IMR-90 (cell line): ENCODE measurements around the gene TNFRSF1B.

Source experiments
- CEBPB ChIP-seq: IDR thresholded peaks from 2 replicates; pipeline ENCODE4 v1.6.1; 2012; ENCODE audit warnings: low read depth, low read length, improper control_type of control experiment
- POLR2A ChIP-seq: IDR thresholded peaks from 2 replicates; pipeline ENCODE4 v1.6.1; 2012; ENCODE audit warnings: mild to moderate bottlenecking, low read depth, low read length
- RAD21 ChIP-seq: IDR thresholded peaks from 2 replicates; pipeline ENCODE4 v1.6.1; 2012; ENCODE audit warnings: low read length, improper control_type of control experiment
- TF ChIP-seq, protein P1 (sequence below): conservative IDR thresholded peaks from 2 replicates; pipeline ENCODE4 v1.5.1; 2012; ENCODE audit warnings: mild to moderate bottlenecking, low read depth, low read length, improper control_type of control experiment

- TF ChIP-seq POLR2A (no peak), CEBPB (no peak), RAD21 (no peak)
- TF ChIP-seq, protein P1, sequence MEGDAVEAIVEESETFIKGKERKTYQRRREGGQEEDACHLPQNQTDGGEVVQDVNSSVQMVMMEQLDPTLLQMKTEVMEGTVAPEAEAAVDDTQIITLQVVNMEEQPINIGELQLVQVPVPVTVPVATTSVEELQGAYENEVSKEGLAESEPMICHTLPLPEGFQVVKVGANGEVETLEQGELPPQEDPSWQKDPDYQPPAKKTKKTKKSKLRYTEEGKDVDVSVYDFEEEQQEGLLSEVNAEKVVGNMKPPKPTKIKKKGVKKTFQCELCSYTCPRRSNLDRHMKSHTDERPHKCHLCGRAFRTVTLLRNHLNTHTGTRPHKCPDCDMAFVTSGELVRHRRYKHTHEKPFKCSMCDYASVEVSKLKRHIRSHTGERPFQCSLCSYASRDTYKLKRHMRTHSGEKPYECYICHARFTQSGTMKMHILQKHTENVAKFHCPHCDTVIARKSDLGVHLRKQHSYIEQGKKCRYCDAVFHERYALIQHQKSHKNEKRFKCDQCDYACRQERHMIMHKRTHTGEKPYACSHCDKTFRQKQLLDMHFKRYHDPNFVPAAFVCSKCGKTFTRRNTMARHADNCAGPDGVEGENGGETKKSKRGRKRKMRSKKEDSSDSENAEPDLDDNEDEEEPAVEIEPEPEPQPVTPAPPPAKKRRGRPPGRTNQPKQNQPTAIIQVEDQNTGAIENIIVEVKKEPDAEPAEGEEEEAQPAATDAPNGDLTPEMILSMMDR, result no peak
These were observed 13.5 kb downstream of the TNFRSF1B start for GRCh38 chr1:12180315-12180714.
